Body of pancreas (tissue), 4 donors: Measurements from ENCODE around the gene ATCAY.

ENCODE experiments used
- CTCF ChIP-seq, 7 experiments: fragments of 450-650 bp in 4 of 7; fragments of 200-600 bp in 3 of 7; sonication (generic) in 3 of 7; IDR thresholded peaks; one replicate each; pipeline ENCODE4 v1.5.1; 2016 to 2019; ENCODE audit warnings: antibody characterized with exemption in 7 of 7
- POLR2A ChIP-seq, 3 donors: fragments of 450-650 bp; IDR thresholded peaks; one replicate each; pipeline ENCODE4 v1.6.1; 2016; ENCODE audit warnings: antibody characterized with exemption in 3 of 3, mild to moderate bottlenecking in 2 of 3

GRCh38 chr19:3902317-3902973, 22.0 kb downstream of the ATCAY start:
- TF ChIP-seq CTCF (IDR thresholded peaks at IDR 0.05) (no peak), POLR2A (IDR thresholded peaks at IDR 0.05) (no peak)
